OCI-LY7 (cell line): ENCODE measurements around the gene MMP11.

Experiments
- EZH2phosphoT487 ChIP-seq: fragments of 200-600 bp; sonication (generic); IDR thresholded peaks from 2 replicates; pipeline ENCODE4 v1.6.1; 2018; ENCODE audit warnings: low read depth, borderline replicate concordance, mild to moderate bottlenecking, mixed run types, antibody characterized with exemption, low read length, moderate library complexity, mixed read lengths
- TF ChIP-seq, protein P1 (sequence below): fragments of 200-600 bp; sonication (generic); conservative IDR thresholded peaks from 2 replicates; pipeline ENCODE4 v1.5.1; 2014; ENCODE audit warnings: mild to moderate bottlenecking, antibody characterized with exemption, low read length, moderate library complexity, mixed read lengths

GRCh38 chr22:23824476-23825245 is 52.0 kb downstream of the MMP11 start:
- TF ChIP-seq, protein P1, sequence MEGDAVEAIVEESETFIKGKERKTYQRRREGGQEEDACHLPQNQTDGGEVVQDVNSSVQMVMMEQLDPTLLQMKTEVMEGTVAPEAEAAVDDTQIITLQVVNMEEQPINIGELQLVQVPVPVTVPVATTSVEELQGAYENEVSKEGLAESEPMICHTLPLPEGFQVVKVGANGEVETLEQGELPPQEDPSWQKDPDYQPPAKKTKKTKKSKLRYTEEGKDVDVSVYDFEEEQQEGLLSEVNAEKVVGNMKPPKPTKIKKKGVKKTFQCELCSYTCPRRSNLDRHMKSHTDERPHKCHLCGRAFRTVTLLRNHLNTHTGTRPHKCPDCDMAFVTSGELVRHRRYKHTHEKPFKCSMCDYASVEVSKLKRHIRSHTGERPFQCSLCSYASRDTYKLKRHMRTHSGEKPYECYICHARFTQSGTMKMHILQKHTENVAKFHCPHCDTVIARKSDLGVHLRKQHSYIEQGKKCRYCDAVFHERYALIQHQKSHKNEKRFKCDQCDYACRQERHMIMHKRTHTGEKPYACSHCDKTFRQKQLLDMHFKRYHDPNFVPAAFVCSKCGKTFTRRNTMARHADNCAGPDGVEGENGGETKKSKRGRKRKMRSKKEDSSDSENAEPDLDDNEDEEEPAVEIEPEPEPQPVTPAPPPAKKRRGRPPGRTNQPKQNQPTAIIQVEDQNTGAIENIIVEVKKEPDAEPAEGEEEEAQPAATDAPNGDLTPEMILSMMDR, result no peak
- TF ChIP-seq EZH2phosphoT487, result no peak
